Upper lobe of left lung (tissue), 4 donors: ENCODE results near the gene GABBR2.

Source experiments
- POLR2A ChIP-seq, 4 donors: fragments of 450-650 bp; IDR thresholded peaks; one replicate each; pipeline ENCODE4 v1.5.1; 2016 to 2017; ENCODE audit warnings: antibody characterized with exemption in 4 of 4, mild to moderate bottlenecking in 2 of 4
- POLR2AphosphoS5 ChIP-seq, 2 donors: sonication (generic); formaldehyde crosslinking; IDR thresholded peaks; one replicate each; pipeline ENCODE4 v1.5.1; 2017; ENCODE audit warnings: antibody characterized with exemption in 2 of 2
- TF ChIP-seq, protein P1 (sequence below), 6 experiments: fragments of 450-650 bp in 4 of 6; fragments of 200-600 bp in 2 of 6; sonication (generic) in 2 of 6; IDR thresholded peaks; one replicate each; pipeline ENCODE4 v1.5.1; 2016 to 2019; ENCODE audit warnings: antibody characterized with exemption in 6 of 6

DNA sequence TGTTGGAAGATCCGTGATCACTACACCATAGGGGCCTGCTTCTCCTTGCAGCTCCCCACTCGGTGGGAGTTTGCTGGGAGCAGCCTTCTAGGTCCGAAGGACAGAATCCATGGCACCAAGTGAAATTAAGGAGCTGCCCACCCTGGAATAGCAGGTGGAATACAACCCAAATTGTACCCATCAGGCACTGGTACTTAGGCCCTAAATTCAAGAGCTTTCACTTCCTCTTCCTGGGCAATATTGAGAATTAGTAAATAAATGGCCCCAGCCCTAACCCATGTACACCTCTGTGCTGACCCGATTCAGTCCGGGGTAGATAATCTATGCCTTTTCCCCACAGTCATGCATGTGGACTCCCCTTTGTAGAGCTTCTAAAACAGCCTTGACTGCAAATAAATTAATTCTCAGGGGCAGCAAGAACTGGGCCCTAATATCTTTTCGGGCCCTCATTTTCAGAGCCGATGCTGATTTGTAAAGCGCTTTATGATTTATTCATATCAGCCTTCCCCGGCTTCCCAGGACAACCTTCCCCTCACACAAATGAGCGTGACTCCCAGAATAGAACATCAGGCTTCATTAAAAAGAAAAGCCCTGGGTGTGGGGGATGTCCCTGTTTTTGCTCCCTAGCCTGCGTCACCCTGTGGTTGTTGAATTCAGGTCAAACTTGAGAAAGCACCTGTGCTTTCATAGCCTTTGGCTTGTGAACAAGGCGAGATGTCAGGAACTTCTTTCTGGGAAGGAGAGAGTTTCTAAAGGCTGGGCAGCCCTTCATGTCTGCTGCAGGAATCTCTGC, 327.2 kb downstream of the GABBR2 start:
- TF ChIP-seq POLR2AphosphoS5 (IDR thresholded peaks at IDR 0.05) (no peak), POLR2A (IDR thresholded peaks at IDR 0.05) (no peak)
- TF ChIP-seq, protein P1, sequence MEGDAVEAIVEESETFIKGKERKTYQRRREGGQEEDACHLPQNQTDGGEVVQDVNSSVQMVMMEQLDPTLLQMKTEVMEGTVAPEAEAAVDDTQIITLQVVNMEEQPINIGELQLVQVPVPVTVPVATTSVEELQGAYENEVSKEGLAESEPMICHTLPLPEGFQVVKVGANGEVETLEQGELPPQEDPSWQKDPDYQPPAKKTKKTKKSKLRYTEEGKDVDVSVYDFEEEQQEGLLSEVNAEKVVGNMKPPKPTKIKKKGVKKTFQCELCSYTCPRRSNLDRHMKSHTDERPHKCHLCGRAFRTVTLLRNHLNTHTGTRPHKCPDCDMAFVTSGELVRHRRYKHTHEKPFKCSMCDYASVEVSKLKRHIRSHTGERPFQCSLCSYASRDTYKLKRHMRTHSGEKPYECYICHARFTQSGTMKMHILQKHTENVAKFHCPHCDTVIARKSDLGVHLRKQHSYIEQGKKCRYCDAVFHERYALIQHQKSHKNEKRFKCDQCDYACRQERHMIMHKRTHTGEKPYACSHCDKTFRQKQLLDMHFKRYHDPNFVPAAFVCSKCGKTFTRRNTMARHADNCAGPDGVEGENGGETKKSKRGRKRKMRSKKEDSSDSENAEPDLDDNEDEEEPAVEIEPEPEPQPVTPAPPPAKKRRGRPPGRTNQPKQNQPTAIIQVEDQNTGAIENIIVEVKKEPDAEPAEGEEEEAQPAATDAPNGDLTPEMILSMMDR (IDR thresholded peaks at IDR 0.05): no peak
